ENCODE data around the gene NLGN3. TPM values are rescaled to one million over a fixed set of nuclear protein-coding genes. Genes with fewer than 3 reads are reported as not detected.

NLGN3 gene
- total and polyA plus RNA-seq, 2 donors (not counting 3 experiments of a cell fraction or from before 2014, with no cell fraction given): 0.37 to 0.40 TPM

GRCh38 chrX:71167031-71167781 lies 22.6 kb downstream of the NLGN3 start:
- FAIRE-seq: no peak
- ChIA-PET CTCF (no interaction called here), POLR2A (no interaction called here)
- no peaks in the 10 kb centered on the region for H3K9me3 ChIP-seq (replicated peaks; ENCODE audit: control insufficient read depth, insufficient read depth, low read length)
- DNase-seq (ENCODE audit: low read depth, low spot score): no peak
- H3K79me2 ChIP-seq (ENCODE audit: control insufficient read depth, insufficient read depth, low read length): no peaks in the 10 kb centered on the region
- dilution Hi-C loops (cut with MboI; ENCODE audit: extremely low pct_ligation_motif_present, low sequenced_read_pairs) (no loop called here), intact Hi-C loops (cut with micrococcal nuclease) (no loop called here)
- no TSS peak for BruUV-seq (replicated peaks)
- H3K4me2 ChIP-seq (ENCODE audit: insufficient read depth, low read length): no peak overlapping the region
- H4K20me1 ChIP-seq (replicated peaks; ENCODE audit: control insufficient read depth, extremely low read depth, insufficient read depth, low read length): no peaks in the 10 kb centered on the region
- H3K4me3 ChIP-seq (replicated peaks in 1 of 3; ENCODE audit: insufficient read depth in 1 of 3, low read depth in 1 of 3, low read length in 3 of 3): no peak overlapping the region
- no peak overlapping the region for H2AFZ ChIP-seq (ENCODE audit: low read depth, low read length)
- no peaks in the 10 kb centered on the region for H3K36me3 ChIP-seq (ENCODE audit: control insufficient read depth in 2 of 2, extremely low read depth in 1 of 2, insufficient read depth in 2 of 2, low read length in 2 of 2)
- TF ChIP-seq POLR2AphosphoS5 (IDR thresholded peaks at IDR 0.05; ENCODE audit: insufficient read depth, low read depth, low read length): no peak
- TF ChIP-seq EZH2 (IDR thresholded peaks at IDR 0.05; ENCODE audit: borderline replicate concordance, low read depth, low read length, severe bottlenecking): no peak
- no peak for TF ChIP-seq MAX (IDR thresholded peaks at IDR 0.05; ENCODE audit: insufficient read depth, insufficient read length)
- no peak for TF ChIP-seq MYC (IDR thresholded peaks at IDR 0.05; ENCODE audit: low read depth, low read length)
- no peak for TF ChIP-seq CTCF (IDR thresholded peaks at IDR 0.05; ENCODE audit: extremely low read depth in 1 of 2, insufficient read depth in 1 of 2, low read depth in 1 of 2, low read length in 2 of 2)
- no peak overlapping the region for H3K27ac ChIP-seq (ENCODE audit: insufficient read depth, low read depth, low read length)
- peaks cover 0 to 2% of the 10 kb centered on the region in 2 experiments for H3K27me3 ChIP-seq (ENCODE audit: control insufficient read depth in 2 of 2, insufficient read depth in 2 of 2, low read length in 2 of 2)
- H3K9ac ChIP-seq (replicated peaks; ENCODE audit: extremely low read depth, insufficient read depth, low read length): no peak overlapping the region
- H3K9me1 ChIP-seq (replicated peaks; ENCODE audit: control insufficient read depth, extremely low read depth, insufficient read depth, low read length): no peaks in the 10 kb centered on the region
- H3K4me1 ChIP-seq (ENCODE audit: control insufficient read depth, extremely low read depth, insufficient read depth, low read length): no peaks in the 10 kb centered on the region
